HG03159 (cell line): ENCODE data around the gene DHDDS.

Source experiments
- ATAC-seq: cut with Tn5 transposase; IDR thresholded peaks from one replicate; pipeline ENCODE4 v1.9.1; 2021; ENCODE audit warnings: mild to moderate bottlenecking, moderate library complexity; ENCODE audit not compliant: unreplicated experiment

DHDDS gene

DNA sequence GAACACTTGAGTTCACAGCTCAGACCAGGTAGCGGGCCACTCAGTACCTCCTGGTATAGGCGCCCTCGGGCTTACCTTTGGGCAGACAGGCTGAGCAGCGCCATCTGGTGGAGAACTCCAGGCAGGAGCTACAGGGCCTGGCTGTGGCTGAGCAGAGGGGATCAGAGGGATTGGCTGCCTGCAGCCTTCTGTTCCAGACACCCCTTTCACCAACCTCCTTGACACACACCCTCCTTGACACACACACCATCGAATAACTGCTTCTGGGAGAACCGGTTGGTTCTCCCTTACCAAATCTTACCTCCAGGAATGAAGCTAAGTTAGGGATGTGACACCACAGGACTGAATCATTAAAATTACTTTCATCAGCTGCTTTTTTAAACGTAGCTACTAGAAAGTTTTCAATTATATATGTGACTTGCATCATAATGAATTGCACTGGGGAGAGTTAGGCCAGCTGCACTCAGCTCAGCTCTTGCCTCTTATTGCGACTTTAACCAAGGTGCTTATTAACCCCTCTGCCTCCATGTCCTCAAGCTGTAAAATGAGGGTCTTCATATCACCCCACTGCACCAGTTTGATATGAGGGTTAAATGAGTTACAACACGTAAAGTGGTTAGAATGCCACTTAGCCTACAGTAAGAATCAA is 14.9 kb upstream of the DHDDS start:
- no peak for ATAC-seq

DNA sequence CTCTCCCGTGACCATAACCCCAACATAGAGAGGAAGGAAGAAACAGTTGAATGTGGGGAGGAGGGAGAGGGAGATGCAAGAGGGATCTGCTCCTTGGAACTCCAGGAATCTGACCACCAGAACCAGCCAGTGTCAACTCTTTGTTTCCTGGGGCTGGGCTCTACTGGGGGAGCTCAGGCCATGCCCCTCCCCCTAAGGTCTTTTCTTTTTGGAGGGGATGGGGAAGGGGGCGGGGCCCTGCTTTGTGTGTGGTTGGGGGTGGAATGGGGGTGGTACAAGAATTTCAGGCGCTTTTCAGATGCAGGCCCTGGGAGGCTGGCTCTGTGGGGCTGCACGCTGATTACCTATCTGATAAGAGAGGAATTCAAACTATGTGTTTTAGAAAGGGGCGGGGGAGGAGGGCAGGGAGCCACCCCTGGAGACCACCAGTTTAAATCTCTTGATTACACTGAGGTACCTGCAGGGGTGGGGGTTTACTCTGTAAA is 13.2 kb upstream of the DHDDS start:
- no peak for ATAC-seq

DNA sequence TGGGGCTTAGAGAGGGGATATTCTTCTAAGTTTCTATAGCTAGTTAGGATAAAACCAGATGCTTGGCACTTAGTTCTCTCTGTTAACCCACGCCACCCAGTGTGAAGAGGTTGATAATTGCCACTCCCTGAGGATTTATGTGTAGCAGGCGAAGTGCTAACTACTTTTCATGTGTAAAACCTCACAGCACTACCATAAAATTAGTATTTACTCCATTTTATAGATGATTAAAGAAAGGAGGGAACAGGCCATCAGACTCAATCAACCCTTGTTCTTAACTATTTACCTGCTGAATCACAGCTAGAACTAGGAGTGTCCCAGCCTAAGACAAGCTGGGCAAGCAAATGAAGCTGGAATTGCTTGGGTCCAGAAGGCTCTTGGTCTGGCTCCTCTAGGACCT is 12.6 kb upstream of the DHDDS start:
- no peak for ATAC-seq

DNA sequence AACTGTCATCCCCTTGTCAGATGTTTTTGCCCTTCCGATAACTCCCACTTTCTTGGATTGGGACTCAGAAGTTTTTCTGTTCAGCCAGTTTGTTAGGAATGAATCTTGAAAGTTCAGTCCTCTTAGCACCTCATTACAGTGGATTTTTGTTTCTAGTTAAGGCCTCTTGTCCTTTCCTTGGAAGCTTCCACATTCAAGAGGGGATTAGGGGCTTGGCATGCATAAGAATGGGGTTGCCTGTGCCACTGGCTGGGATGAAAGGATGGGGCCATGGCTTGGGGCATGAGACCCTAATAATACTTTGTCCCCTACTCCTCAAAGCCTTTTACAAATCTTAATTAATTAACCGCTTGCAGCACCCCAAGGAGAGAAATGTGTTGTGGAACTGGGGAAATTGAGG is 2.4 kb upstream of the DHDDS start:
- no peak for ATAC-seq

DNA sequence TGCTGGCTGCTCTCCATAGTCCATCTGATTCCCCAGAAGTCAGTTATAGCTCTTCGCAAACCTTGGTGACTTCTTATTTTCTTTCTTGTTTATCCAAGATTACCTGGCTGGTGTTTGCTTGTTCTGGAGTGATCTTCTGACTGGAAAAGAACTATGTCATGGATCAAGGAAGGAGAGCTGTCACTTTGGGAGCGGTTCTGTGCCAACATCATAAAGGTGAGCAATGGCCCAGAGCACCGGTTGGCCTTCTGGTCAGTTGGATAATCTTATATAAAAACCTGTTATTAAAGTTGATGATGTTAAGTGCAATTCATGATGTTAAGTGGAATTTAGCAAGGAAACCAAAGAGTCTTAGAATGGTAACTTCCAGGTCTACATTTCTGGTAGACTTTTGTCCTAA is 672 bp downstream of the DHDDS start:
- no peak for ATAC-seq

DNA sequence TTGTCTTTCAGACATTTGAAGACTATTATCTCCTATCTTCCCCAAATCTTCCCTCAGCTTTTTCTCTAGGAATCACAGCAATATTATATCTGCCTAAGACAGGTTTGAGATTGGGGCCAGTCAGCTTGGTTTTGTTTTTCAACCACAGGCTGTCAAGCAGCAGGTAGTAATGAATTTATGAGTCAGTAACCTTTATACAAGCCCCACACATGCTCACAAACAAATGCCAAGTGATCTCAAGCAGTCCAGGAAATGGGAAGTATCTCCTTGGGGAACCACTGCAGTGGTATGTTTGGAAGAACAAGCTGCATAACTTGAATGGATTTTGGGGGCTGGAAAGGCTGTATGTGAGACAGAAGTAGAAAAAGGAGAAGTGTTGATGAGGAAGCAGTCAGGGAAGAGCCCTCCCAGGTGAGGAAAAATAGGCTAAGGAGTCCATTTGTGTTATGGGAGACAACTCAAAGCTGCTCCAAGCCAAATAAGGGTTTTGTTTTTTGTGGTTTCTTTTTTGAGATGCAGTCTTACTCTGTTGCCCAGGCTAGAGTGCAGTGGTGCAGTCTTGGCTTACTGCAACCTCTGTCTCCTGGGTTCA is 2.1 kb downstream of the DHDDS start:
- no peak for ATAC-seq

DNA sequence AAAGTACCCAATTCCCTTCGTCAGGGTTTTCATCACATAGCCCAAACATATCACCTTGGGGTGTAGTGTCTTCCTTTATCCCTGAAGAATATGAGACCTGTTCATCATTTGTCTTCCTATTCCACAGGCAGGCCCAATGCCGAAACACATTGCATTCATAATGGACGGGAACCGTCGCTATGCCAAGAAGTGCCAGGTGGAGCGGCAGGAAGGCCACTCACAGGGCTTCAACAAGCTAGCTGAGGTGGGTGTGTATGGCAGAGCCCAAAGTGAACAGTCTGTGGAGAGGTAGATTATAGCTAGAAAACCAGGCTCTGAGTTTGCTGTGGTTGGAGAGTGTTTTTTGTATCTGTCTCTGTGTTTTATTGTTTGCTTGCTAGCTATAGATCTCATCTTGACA is 5.9 kb downstream of the DHDDS start:
- no peak for ATAC-seq

DNA sequence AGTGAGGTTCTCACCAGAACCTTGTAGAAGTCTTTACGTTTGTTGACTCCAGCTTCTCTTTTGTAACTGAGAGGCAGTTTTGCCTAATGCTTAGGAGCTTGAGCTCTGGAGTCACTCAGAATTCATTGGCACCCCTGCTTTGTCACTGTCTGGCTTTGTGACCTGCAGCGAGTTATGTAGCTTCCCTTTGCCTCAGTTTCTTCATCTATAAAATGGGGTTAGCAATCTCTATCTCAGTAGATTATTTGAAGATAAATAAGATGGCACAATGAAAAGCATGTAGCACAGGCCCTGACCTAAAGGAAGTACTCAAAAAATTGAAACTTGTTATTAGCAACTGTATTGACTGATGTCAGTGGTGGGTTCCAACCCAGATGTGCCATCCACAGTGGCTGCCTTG is 8.1 kb downstream of the DHDDS start:
- no peak for ATAC-seq

DNA sequence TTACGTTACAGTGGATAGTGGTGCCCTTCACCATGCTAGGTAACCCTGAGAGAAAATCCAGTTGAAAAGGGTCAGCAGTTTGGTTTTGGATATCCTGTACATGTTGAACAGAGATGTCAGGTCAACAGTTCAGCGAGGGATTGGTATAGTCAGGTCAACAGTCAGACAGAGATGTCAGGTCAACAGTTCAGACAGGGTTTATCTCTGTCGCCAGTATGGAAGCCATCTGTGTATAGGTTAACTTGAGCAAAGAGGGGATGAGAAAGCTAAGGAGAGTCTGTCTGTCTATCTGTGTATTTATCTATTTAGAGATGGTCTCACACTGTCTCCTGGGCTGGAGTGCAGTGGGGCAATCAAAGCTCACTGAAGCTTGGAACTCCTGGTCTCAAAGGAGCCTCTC is 17.7 kb downstream of the DHDDS start:
- ATAC-seq, result no peak

DNA sequence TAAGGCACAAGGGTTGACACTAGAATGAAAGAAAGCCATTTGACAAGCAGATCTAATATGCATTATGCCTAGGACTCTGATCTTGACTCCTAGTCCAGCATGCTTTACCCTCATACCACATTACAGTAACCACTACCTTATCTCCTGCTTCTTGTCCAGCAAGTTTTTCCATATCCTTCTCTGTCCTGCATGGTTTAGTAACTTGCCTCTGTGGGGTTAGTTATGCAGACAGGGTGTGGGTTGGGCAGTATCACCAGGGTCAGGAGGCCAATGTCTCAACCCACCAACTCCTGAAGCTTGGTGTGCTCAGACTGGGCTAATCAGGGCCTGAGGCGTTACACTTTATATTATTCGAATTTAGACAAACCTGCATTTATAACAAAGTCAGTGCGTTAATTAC is 18.8 kb downstream of the DHDDS start:
- no peak for ATAC-seq

DNA sequence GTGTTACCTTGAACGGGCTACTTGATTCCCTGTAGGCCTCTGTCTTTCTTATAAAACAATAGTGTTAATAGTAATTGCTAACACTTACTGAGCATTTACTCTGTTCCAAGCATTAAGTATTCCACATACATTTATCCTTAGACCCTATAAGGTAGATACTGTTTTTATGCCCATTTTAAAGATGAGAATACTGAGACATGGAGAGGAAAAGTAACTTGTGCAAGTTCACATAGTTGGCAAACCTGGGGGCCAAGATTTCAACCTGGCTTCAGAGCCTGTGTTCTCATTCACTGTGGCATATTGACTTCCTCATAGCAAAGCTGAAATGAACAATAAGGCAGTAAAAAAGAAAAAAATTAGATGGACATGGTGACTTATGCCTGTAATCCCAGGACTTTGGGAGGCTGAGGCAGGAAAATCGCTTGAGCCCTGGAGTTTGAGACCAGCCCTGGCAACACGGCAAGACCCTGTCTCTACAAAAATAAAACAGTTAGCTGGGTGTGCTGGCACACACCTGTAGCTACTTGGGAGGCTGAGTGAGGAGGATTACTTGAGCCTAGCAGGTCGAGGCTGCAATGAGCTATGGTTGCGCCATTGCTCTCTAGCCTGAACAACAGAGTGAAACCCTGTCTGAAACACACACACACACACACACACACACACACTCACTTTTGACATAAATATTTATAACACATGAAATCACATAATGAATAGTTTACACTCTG is 20.5 kb downstream of the DHDDS start:
- ATAC-seq, result no peak

DNA sequence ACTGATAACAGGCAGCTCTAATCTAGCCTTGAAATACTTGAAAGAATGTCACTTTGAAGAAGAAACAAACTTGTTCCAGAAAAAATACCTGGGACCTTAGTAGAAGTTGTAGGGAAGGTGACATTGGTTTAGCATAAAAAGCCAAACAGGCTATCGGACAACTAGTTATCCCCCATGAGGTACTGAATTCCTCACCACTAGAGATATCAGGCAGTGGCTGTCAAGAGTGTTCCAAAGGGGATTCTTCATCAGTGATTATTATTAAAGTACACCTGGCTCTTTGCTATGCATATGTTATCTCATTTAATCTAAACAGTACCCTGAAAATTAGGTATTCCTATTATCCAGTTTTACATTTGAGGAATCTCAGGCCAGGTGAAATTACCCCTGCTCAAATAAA is 27.0 kb downstream of the DHDDS start:
- no peak for ATAC-seq

DNA sequence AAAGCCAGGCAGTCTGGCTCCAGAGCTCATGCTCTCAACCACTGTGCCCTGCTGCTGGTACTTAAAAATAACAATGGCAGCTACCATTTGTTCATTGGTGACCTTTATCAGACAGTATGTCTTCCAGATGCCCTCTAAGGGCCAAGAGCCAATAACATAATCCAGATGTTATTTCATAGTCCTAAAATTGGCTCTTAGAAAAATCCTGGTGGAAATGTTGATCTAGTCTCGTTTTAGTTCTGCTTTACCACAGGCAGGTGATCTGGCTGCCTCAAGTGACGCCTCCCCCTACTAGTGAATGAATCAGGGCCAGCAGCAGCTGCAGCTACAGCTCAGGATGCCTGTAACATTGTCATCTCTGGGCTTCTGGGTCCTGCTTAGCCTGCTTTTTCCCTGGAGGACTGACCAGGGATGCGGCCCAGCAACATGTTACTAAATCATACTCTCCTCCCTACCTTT is 27.5 kb downstream of the DHDDS start:
- ATAC-seq, result no peak

DNA sequence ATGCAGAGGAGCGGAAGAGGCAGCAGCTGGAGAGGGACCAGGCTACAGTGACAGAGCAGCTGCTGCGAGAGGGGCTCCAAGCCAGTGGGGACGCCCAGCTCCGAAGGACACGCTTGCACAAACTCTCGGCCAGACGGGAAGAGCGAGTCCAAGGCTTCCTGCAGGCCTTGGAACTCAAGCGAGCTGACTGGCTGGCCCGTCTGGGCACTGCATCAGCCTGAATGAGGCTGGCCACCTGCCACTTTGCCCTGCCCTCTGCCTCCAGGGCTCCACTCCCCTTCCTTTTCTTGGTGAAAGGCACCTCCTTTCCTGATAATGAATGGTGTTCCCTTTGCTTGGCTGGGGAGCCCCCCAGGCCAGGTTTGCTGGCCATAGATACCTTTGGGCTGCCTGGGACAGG is 36.8 kb downstream of the DHDDS start:
- ATAC-seq, result no peak

DNA sequence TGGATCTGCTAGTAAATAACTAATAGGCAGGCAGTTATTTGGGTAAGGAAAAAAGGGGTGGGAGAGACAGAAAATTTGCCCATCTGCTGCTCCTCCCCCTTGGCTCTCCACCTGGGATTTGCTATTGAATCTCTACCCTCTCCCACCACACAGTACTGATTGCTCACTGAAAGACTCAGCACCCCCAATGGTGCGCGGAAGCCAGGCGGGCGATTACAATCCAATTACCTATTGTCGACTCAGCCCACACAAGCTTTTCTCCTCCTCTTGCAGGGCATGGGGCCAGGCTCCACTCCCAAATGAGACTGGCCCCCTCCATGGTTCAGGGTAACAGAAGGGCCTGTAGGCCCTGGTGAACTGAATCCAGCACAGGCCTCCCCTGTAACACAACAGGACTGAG is 37.4 kb downstream of the DHDDS start:
- no peak for ATAC-seq

DNA sequence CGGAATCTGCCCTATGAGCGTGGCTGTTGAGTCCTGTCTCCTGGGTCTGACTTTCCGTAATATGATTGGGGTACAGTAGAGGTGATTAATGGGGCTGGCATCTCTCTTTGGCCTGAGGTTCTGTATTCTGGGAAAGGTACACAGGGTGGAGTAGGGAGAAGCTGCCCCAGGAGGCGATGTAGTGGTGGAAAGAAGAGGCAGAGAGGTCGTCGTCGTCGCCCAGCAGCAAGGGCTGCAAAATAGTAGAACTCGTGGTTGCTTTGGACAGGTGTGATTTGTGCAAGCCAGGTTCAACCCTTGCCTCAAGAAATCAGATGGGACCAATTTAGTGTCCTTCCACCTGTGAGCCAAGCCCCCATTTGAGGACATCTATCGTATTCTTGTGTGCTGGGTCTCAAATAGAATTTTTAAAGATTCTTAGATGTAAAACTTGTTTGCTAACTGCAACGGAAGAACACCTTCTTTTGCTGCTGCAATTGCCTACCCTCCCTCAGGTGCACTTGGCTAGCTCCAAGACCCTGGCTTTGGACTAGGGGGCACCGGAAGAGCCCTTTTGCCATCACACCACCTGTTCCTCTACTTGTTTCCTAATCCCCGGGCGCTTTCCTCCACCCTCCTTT is 38.9 kb downstream of the DHDDS start:
- ATAC-seq, result no peak

DNA sequence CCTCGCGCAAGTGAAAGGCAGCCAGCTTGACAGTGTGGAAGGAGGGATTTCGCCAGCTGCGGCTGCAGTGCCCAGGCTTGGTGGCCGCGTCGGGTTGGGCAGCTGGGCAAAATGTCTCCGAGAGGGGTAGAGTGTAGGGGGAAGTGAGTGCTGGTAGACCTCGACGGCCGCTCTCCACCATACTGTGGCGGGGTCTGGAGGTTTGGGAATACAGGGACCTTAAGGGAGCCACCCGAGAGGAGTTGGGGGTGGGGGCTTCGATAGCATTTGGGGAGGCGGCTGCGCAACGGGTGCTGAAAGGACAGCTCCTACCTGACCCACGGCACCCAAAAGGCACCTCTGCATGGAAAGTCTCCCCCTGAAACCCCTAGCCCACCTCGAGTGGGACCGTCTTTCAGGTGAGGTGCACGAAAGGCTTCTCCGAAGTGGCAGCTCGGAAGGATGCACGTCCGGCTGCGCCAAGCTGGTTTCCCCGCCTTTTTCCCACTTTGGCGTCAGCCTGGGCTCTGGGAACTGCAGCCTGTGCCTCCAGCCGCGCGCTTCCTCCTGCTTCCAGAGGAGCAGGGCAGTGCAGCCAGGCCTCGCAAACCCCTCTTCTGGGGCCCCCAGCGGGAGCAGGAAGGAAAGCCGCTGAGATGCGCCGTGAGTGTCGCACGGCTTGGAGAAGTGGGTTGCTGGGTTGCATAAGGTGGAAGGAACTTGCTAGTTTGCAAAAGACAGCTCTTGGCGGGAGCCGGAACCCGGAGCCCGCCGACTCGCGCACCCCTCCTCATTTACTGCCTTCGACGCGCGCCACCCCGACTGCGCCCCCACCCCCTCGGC is 39.6 kb downstream of the DHDDS start:
- peak; percentile 5 for ATAC-seq

DNA sequence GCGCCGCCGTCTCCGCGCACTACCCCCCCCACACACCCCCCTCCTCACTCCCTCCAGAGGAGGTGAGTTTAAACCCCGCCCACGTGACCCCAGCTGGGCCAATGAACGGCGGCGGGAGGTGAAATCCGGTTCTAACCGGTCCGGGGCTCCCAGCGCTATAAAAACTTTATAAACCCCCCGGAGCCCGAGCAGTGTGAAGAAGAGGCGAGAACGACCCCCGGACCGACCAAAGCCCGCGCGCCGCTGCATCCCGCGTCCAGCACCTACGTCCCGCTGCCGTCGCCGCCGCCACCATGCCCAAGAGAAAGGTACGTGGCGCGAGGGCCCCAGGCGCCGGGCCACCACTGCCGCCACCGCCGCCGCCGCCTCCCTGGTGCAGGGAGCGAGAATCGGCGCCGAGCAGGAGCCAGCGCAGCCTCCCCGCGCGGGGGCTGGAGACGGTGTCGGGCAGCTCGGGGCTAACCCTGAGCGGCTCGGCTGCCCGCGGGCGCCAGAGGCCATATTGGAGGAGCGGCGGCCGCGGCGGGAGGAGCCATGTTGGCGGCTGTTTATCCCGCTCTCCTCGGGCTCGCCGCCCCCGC is 40.3 kb downstream of the DHDDS start, which contains the start of gene HMGN2:
Gene HMGN2 (plus strand): TSS at position 121 of the 581 bp plus-strand sequence. CDS start 173 bp downstream, at position 294.
- ATAC-seq, result peak; percentile 47

DNA sequence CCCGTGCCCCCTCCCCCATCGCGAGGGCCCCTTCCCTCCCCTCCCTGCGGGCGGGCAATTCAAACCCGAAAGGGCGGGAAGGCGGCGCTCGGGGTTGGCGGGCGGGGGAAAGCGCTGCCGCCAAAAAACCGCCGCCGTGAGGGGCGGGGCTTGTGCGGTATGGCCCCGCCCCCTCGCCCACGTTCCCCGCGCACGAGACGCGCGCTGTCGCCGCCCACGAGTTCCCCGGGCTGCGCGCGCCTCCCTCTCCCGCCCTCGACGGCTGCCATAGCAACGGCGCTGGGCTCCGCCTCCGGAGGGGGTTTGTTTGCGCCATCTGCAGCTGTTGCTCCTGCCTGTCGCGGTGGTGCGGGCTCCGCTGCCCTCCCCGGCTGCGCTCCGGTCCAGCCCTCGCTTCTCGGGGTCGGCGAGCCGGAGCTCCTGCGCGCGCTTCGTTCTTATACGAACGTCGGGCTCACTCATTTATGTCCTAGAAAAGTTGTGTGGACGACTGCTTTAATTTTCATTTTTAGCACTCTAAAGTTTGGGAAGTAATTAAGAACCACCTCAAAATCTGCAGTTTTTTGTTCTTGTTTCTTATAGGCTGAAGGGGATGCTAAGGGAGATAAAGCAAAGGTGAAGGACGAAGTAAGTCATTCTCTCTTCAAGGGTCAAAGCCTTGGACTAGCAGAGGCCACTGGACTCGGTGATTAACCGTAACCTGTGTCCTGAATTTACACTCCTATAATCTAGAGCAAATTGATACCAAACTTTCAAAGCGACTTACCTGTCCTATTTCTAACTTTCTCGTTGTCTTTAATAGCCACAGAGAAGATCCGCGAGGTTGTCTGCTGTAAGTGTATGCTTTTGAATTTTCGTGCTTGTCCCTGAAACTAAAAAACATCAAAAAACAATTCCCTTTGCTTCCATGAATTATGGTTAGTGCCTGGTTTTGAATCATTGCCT is 41.1 kb downstream of the DHDDS start:
- ATAC-seq, result peak; percentile 75
